Nephron progenitor cell (in vitro differentiated cells): Measurements from ENCODE around the gene TDRD6.

Experiments
- DNase-seq: peaks from one replicate; pipeline ENCODE4 v3.0.0; 2021
- H3K27ac Mint-ChIP-seq: 2 replicates; pipeline ENCODE4 v1.8.0; 2021; ENCODE audit warnings: mild to moderate bottlenecking, moderate library complexity, mixed read lengths
- H3K27me3 Mint-ChIP-seq: 2 replicates; pipeline ENCODE4 v1.8.0; 2021; ENCODE audit warnings: mild to moderate bottlenecking, low read depth, mixed read lengths; ENCODE audit not compliant: poor library complexity
- H3K36me3 Mint-ChIP-seq: 2 replicates; pipeline ENCODE4 v1.8.0; 2021; ENCODE audit warnings: low read depth, mixed read lengths
- H3K4me1 Mint-ChIP-seq: 2 replicates; pipeline ENCODE4 v1.8.0; 2021; ENCODE audit warnings: mixed read lengths
- H3K4me3 Mint-ChIP-seq: 2 replicates; pipeline ENCODE4 v1.8.0; 2021; ENCODE audit warnings: mild to moderate bottlenecking, moderate library complexity, mixed read lengths
- H3K9me3 Mint-ChIP-seq: 2 replicates; pipeline ENCODE4 v1.8.0; 2021; ENCODE audit warnings: mild to moderate bottlenecking, moderate library complexity, mixed read lengths
- TF ChIP-seq, protein P1 (sequence below): fragments of 200-600 bp; sonication (generic); IDR thresholded peaks from 2 replicates; pipeline ENCODE4 v1.5.0; 2021; ENCODE audit warnings: antibody characterized with exemption

TDRD6 gene

DNA sequence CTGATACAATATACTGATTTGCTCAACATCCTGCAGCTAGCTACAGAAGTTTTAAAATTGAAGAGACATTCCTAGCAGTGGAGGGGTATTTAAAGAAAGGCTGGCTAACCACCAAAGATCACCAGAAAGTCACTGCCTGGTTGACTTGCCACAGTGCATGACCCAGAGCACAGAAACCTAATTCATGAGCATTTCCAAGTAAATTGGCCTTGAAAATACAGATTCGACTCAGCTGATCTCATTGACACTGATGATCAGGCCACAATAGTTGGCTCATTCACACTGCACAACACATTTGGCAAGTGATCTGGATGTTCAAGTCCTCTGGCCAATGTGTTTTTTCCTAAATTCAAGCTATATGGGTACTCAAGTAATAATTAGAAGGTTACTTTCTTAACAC, 13.3 kb upstream of the TDRD6 start:
- Mint-ChIP-seq H3K36me3 (peaks cover 7% of the 10 kb centered on the region), H3K9me3 (no peaks in the 10 kb centered on the region), H3K4me3 (no peak overlapping the region), H3K4me1 (no peaks in the 10 kb centered on the region), H3K27ac (no peak overlapping the region), H3K27me3 (no peaks in the 10 kb centered on the region)
- TF ChIP-seq, protein P1, sequence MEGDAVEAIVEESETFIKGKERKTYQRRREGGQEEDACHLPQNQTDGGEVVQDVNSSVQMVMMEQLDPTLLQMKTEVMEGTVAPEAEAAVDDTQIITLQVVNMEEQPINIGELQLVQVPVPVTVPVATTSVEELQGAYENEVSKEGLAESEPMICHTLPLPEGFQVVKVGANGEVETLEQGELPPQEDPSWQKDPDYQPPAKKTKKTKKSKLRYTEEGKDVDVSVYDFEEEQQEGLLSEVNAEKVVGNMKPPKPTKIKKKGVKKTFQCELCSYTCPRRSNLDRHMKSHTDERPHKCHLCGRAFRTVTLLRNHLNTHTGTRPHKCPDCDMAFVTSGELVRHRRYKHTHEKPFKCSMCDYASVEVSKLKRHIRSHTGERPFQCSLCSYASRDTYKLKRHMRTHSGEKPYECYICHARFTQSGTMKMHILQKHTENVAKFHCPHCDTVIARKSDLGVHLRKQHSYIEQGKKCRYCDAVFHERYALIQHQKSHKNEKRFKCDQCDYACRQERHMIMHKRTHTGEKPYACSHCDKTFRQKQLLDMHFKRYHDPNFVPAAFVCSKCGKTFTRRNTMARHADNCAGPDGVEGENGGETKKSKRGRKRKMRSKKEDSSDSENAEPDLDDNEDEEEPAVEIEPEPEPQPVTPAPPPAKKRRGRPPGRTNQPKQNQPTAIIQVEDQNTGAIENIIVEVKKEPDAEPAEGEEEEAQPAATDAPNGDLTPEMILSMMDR, result no peak
- no peak for DNase-seq

DNA sequence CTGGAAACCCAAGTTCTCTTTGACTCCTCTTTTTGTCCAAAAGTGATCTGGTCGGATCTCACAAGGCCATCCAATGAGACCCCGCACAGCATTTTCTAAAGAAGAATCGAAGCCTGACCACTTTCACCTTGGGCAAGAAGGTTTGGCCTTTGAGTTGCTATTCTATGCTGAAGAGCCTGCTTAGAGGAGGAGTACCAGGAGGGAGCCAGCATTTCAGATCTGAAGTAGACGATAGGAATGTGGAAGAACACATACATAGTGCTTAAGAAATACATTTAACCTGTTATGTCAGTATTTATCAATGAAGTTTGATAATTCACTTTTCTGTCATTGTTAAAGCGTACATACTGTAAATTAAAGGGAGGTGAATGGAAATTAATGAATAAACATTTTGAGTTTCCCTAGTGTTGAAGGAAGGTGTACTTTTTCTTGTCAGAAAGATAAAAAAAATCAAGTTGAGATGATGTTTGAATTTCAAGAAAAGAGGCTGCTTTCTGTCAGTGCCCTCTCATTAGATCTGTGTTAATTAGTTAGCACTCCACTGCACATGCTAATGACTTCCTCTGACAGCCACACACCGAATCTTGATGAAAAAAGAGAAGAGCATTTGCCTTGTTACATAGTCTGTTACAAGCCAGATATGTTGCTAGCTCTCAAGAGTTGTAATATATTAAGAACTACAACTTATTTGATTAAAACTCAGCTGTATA, 10.9 kb upstream of the TDRD6 start:
- H3K4me1 Mint-ChIP-seq, result no peaks in the 10 kb centered on the region
- TF ChIP-seq, protein P1, result no peak
- no peak overlapping the region for H3K4me3 Mint-ChIP-seq
- DNase-seq, result no peak
- H3K27ac Mint-ChIP-seq, result no peak overlapping the region
- H3K27me3 Mint-ChIP-seq, result no peaks in the 10 kb centered on the region
- peaks cover 3% of the 10 kb centered on the region for H3K36me3 Mint-ChIP-seq
- H3K9me3 Mint-ChIP-seq, result no peaks in the 10 kb centered on the region

DNA sequence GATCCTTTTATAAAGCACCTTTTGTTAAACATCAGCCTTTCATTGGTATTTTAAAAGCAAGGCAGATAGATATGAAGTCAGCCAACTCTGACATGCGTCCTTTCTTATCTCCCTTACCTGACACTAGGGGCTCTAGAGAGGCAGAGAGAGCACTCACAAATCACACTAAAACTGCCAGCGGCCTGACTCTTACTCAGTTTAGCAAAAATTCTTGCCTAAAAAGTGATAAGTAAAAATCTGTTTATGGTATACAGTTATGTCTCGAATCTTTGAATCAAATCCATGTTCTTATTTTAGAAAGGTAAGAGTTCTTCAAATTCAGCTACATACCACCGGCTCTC, 10.4 kb upstream of the TDRD6 start:
- Mint-ChIP-seq H3K36me3 (peaks cover 3% of the 10 kb centered on the region), H3K27me3 (no peaks in the 10 kb centered on the region), H3K4me3 (no peak overlapping the region), H3K9me3 (no peaks in the 10 kb centered on the region), H3K4me1 (no peaks in the 10 kb centered on the region), H3K27ac (no peak overlapping the region)
- DNase-seq, result no peak
- TF ChIP-seq, protein P1, result peak; percentile 53

DNA sequence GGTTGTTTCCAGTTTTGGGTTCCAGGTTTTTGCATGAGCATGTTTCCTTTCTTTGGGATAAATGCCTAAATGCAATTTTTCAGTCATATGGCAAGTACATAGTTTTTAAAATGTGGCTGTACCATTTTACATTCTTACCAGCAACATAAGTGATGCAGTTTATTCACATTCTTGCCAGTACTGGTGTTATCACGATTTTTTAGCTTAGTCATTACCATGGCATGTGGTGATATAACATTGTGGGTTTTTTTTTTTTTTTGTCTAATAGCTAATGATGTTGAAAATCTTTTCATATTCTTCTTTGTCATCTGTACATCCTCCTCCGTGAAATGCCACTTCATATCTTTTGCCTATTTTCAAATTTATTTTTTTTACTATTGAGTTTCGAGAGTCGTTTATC, 2.9 kb upstream of the TDRD6 start:
- Mint-ChIP-seq H3K27me3 (no peaks in the 10 kb centered on the region), H3K4me1 (no peaks in the 10 kb centered on the region), H3K4me3 (no peak overlapping the region), H3K9me3 (peaks cover 5% of the 10 kb centered on the region), H3K27ac (no peak overlapping the region), H3K36me3 (no peaks in the 10 kb centered on the region)
- TF ChIP-seq, protein P1, result no peak
- DNase-seq, result no peak

DNA sequence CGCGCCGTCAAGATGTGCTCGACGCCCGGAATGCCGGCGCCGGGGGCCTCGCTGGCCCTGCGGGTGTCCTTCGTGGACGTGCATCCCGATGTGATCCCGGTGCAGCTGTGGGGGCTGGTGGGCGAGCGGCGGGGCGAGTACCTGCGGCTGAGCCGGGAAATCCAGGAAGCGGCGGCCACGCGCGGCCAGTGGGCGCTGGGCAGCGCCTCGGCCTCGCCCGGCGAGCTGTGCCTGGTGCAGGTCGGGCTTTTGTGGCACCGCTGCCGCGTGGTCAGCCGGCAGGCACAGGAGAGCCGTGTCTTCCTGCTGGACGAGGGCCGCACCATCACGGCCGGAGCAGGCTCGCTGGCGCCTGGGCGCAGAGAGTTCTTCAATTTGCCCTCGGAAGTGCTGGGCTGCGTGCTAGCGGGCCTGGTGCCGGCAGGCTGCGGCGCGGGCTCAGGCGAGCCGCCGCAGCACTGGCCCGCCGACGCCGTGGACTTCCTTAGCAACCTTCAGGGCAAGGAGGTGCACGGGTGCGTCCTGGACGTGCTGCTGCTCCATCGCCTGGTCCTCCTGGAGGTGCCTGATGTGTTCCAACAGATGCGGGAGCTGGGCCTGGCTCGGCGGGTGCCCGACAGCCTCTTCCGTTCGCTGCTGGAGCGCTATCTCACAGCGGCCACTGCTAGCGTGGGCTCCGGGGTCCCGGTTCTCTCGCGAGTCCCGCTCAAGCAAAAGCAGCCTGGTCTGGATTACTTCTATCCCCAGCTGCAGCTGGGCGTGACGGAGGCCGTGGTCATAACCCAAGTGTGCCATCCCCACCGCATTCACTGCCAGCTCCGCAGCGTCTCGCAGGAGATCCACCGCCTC, 656 bp downstream of the TDRD6 start:
- DNase-seq, result no peak
- Mint-ChIP-seq H3K4me1 (no peaks in the 10 kb centered on the region), H3K27ac (no peak overlapping the region), H3K27me3 (peaks cover 8% of the 10 kb centered on the region), H3K36me3 (no peaks in the 10 kb centered on the region), H3K4me3 (no peak overlapping the region), H3K9me3 (peaks cover 5% of the 10 kb centered on the region)
- TF ChIP-seq, protein P1, result no peak
